A673 (cell line): ENCODE data around the gene GINS1. TPM values are rescaled to one million over a fixed set of nuclear protein-coding genes. Genes with fewer than 3 reads are reported as not detected.

Source experiments
- BruUV-seq: library from RNA; stranded (reverse); fragments of 400-500 nt; replicated peaks from 2 replicates; lab custom pipeline; 2021; lab: Mats Ljungman, UMichigan
- CTCF ChIA-PET: fragments of 300-600 bp; sonication (Branson Sonifier 250); formaldehyde crosslinking; loops from one replicate; lab custom pipeline; 2022; ENCODE audit warnings: antibody characterized with exemption; lab: Charles Lee
- POLR2A ChIA-PET: fragments of 300-600 bp; sonication (Branson Sonifier 250); formaldehyde crosslinking; loops from one replicate; lab custom pipeline; 2022; ENCODE audit warnings: antibody characterized with exemption; ENCODE audit not compliant: low non-redundant PET; lab: Charles Lee
- DNase-seq: peaks from one replicate; pipeline ENCODE4 v3.0.0-alpha.2; 2015; ENCODE audit warnings: low spot score
- H3K27ac ChIP-seq: fragments of 200-600 bp; sonication (generic); 2 replicates; pipeline ENCODE4 v1.5.1; 2016; ENCODE audit warnings: mixed run types, low read depth, mild to moderate bottlenecking, mixed read lengths, antibody characterized with exemption, low read length; ENCODE audit not compliant: poor library complexity, severe bottlenecking
- H3K27me3 ChIP-seq: fragments of 200-600 bp; sonication (generic); replicated peaks from 2 replicates; pipeline ENCODE4 v1.6.1; 2017; ENCODE audit warnings: mixed run types, low read depth, mild to moderate bottlenecking, mixed read lengths, antibody characterized with exemption, low read length; ENCODE audit not compliant: insufficient read depth, poor library complexity
- H3K36me3 ChIP-seq: fragments of 200-600 bp; sonication (generic); 2 replicates; pipeline ENCODE4 v1.6.1; 2016; ENCODE audit warnings: mixed run types, mild to moderate bottlenecking, mixed read lengths, antibody characterized with exemption, low read length; ENCODE audit not compliant: insufficient read depth, poor library complexity, severe bottlenecking
- H3K4me1 ChIP-seq: fragments of 200-600 bp; sonication (generic); 2 replicates; pipeline ENCODE4 v1.6.1; 2017; ENCODE audit warnings: mixed run types, mild to moderate bottlenecking, mixed read lengths, antibody characterized with exemption, low read length; ENCODE audit not compliant: insufficient read depth, poor library complexity, severe bottlenecking
- H3K4me3 ChIP-seq: fragments of 200-600 bp; sonication (generic); 2 replicates; pipeline ENCODE4 v1.5.1; 2016; ENCODE audit warnings: low read depth, mixed run types, mild to moderate bottlenecking, mixed read lengths, low read length; ENCODE audit not compliant: poor library complexity, severe bottlenecking
- H3K9me3 ChIP-seq: fragments of 200-600 bp; sonication (generic); 2 replicates; pipeline ENCODE4 v1.6.1; 2016; ENCODE audit warnings: mixed run types, low read depth, mild to moderate bottlenecking, mixed read lengths, antibody characterized with exemption, low read length; ENCODE audit not compliant: poor library complexity, severe bottlenecking
- EZH2 ChIP-seq: fragments of 200-600 bp; sonication (generic); IDR thresholded peaks from 2 replicates; pipeline ENCODE4 v1.6.1; 2017; ENCODE audit warnings: borderline replicate concordance, low read depth, mild to moderate bottlenecking, mixed read lengths, antibody characterized with exemption, low read length; ENCODE audit not compliant: poor library complexity, severe bottlenecking
- intact Hi-C: fragments of 100-400 bp; cut with micrococcal nuclease; formaldehyde crosslinking; loops from one replicate; pipeline ENCODE4 v1.10.0; 2022; ENCODE audit not compliant: unreplicated experiment
- total RNA-seq: library from RNA; stranded (reverse); gene quantifications from 2 replicates; pipeline ENCODE4 v1.2.3, GENCODE V29; 2021
- TF ChIP-seq, protein P1 (sequence below): fragments of 300-800, 200-600 bp; sonication (generic); conservative IDR thresholded peaks from 2 replicates; pipeline ENCODE4 v1.5.1; 2017; ENCODE audit warnings: low read depth, mild to moderate bottlenecking, antibody characterized with exemption, low read length, moderate library complexity, mixed read lengths

The GINS1 gene
- total RNA-seq, 1 experiment from 2014 or later: 62.6 TPM

- TF ChIP-seq, protein P1, sequence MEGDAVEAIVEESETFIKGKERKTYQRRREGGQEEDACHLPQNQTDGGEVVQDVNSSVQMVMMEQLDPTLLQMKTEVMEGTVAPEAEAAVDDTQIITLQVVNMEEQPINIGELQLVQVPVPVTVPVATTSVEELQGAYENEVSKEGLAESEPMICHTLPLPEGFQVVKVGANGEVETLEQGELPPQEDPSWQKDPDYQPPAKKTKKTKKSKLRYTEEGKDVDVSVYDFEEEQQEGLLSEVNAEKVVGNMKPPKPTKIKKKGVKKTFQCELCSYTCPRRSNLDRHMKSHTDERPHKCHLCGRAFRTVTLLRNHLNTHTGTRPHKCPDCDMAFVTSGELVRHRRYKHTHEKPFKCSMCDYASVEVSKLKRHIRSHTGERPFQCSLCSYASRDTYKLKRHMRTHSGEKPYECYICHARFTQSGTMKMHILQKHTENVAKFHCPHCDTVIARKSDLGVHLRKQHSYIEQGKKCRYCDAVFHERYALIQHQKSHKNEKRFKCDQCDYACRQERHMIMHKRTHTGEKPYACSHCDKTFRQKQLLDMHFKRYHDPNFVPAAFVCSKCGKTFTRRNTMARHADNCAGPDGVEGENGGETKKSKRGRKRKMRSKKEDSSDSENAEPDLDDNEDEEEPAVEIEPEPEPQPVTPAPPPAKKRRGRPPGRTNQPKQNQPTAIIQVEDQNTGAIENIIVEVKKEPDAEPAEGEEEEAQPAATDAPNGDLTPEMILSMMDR: no peak
- TF ChIP-seq EZH2: no peak
- POLR2A ChIA-PET: no interaction called here
- no peaks in the 10 kb centered on the region for H3K9me3 ChIP-seq
- H3K27ac ChIP-seq: no peak overlapping the region
- CTCF ChIA-PET: no interaction called here
- no peaks in the 10 kb centered on the region for H3K4me1 ChIP-seq
- H3K36me3 ChIP-seq: no peaks in the 10 kb centered on the region
- H3K27me3 ChIP-seq: no peaks in the 10 kb centered on the region
- intact Hi-C loops: no loop called here
- DNase-seq: no peak
- no TSS peak for BruUV-seq
- H3K4me3 ChIP-seq: no peak overlapping the region
These were observed 26.4 kb upstream of the GINS1 start for GRCh38 chr20:25380945-25381614.

DNA sequence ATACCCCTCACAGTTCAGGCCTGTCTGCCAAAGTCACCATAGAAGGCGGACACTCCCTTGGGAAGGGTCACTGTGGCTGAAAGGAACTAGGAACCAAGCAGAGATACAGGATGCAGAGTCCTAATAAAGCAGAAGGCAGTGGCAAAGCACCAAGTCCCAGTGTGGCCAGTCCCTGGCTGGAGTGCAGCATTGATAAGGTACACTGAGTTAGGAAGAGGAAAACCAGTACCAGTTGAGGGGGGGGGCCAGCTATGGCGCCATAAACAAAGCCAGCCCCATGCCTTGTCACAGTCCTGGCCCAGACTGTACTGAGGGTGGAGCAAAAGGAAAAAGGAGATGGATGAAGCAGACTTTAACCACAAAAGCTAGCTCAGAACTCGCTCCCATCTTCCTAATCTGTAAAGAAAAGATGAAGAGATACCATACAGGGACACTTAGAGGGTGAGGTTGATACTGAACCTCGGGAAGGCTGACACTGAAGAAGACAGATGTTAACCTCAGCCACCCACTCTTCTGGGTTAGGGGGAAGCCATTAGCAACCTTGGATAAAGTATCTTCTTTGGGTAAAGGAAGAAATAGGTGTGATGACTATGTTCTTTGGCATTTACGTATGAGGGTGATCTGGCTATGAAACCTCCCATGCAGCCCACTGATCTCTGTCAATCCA lies 24.6 kb upstream of the GINS1 start:
- DNase-seq: no peak
- CTCF ChIA-PET: no interaction called here
- POLR2A ChIA-PET: no interaction called here

GRCh38 chr20:25389401-25389857 lies 18.0 kb upstream of the GINS1 start:
- Histone ChIP-seq H3K9me3 (no peaks in the 10 kb centered on the region), H3K27me3 (no peaks in the 10 kb centered on the region), H3K36me3 (peaks cover 6% of the 10 kb centered on the region), H3K4me3 (peak overlapping the region; percentile 100), H3K27ac (peak overlapping the region; percentile 87), H3K4me1 (peaks cover 11% of the 10 kb centered on the region)
- ChIA-PET CTCF (no interaction called here), POLR2A (no interaction called here)
- DNase-seq: no peak
- intact Hi-C loops: no loop called here
- BruUV-seq: no TSS peak
- TF ChIP-seq, protein P1: no peak
- TF ChIP-seq EZH2: no peak

More for the DNA sequence above, 24.6 kb upstream of the GINS1 start:
- H3K36me3 ChIP-seq: no peaks in the 10 kb centered on the region
- H3K27ac ChIP-seq: no peak overlapping the region
- H3K4me3 ChIP-seq: no peak overlapping the region
- no peaks in the 10 kb centered on the region for H3K4me1 ChIP-seq
- no peaks in the 10 kb centered on the region for H3K9me3 ChIP-seq
- intact Hi-C loops: no loop called here
- BruUV-seq: no TSS peak
- no peaks in the 10 kb centered on the region for H3K27me3 ChIP-seq
- TF ChIP-seq, protein P1: no peak
- no peak for TF ChIP-seq EZH2
